Muscle layer of colon (tissue), 2 donors: ENCODE results near the gene BCL11B.
A peak's percentile ranks its signal among the peaks of the same experiment; 100 is the strongest.

Source experiments
- H3K27ac ChIP-seq: one replicate; pipeline ENCODE4 v1.7.0; 2013; ENCODE audit warnings: low read depth, mild to moderate bottlenecking, low read length, moderate library complexity
- H3K27me3 ChIP-seq, 2 donors: one replicate each; pipeline ENCODE4 v1.7.0; 2013; ENCODE audit warnings: low read length in 2 of 2, mild to moderate bottlenecking in 2 of 2; ENCODE audit not compliant: insufficient read depth in 2 of 2, control insufficient read depth in 1 of 2
- H3K36me3 ChIP-seq: one replicate; pipeline ENCODE4 v1.7.0; 2013; ENCODE audit warnings: mild to moderate bottlenecking, low read length; ENCODE audit not compliant: insufficient read depth
- H3K4me1 ChIP-seq: one replicate; pipeline ENCODE4 v1.7.0; 2013; ENCODE audit warnings: mild to moderate bottlenecking, low read length; ENCODE audit not compliant: insufficient read depth
- H3K4me3 ChIP-seq, 2 donors: one replicate each; pipeline ENCODE4 v1.7.0; 2013; ENCODE audit warnings: low read length in 2 of 2, low read depth in 1 of 2, mild to moderate bottlenecking in 1 of 2, moderate library complexity in 1 of 2
- H3K9ac ChIP-seq: one replicate; pipeline ENCODE4 v1.7.0; 2013; ENCODE audit warnings: low read length
- H3K9me3 ChIP-seq: one replicate; pipeline ENCODE4 v1.7.0; 2013; ENCODE audit warnings: mild to moderate bottlenecking, low read length
- donor health status: abdominal sarcoma.
- donor health status: Adenocarcinoma of cecum.

Gene BCL11B

DNA sequence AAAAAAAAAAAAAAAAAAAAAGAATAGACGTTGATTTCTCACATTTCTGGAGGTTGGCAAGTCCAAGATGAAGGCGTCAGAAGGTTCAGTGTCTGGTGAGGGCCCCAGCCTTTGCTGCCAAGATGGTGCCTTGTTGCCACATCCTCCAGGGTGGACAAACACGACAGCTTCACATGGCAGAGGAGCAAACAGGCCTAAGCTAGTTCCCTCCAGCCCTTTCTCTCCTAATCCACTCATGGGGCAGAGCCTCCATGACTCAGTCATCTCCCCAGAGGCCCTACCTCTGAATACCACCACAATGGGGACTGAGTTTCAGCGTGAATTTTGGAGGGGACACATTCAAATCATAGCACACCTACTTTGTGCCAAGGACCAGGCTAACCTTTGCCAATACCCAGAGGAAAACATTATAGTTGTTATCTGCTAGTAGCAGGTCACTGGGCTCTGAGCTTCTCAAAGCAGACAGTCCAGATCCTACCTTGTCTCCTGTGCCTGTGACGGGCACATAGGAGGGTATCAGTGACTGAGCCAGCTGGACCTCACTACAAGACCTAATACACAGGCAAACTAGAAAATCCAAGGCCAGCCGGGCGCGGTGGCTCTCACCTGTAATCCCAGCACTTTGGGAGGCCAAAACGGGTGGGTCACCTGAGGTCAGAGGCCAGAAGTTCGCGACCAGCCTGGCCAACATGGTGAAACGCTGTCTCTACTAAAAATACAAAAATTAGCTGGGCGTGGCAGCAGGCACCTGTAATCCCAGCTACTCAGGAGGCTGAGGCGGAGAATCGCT, 10.5 kb upstream of the BCL11B start:
- Histone ChIP-seq H3K9me3 (no peaks in the 10 kb centered on the region), H3K4me3 (no peak overlapping the region), H3K27ac (no peak overlapping the region), H3K36me3 (no peaks in the 10 kb centered on the region), H3K9ac (no peak overlapping the region), H3K27me3 (no peaks in the 10 kb centered on the region), H3K4me1 (no peaks in the 10 kb centered on the region)

DNA sequence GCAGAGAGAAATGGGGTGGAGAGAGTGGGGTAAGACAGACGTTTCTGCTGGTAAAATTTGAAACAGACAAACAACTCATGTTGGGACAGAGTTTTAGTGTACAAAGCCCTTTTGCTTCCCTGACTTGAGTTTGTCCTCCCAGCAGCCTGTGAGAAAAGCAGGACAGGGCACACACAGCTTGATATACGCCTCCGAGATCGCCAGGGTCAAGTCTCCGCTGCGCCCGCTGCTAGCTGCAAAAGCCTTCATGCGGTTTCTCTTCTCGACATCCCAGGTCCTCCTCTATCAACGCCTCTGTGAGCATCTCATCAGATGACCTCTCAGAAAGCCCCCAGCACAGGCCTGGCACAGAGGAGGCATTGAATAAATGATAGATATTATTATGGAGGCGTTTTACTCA, 9.4 kb upstream of the BCL11B start:
- no peaks in the 10 kb centered on the region for H3K27me3 ChIP-seq
- no peaks in the 10 kb centered on the region for H3K9me3 ChIP-seq
- H3K4me1 ChIP-seq = no peaks in the 10 kb centered on the region
- H3K9ac ChIP-seq = no peak overlapping the region
- H3K36me3 ChIP-seq = no peaks in the 10 kb centered on the region
- H3K27ac ChIP-seq = no peak overlapping the region
- H3K4me3 ChIP-seq = no peak overlapping the region

DNA sequence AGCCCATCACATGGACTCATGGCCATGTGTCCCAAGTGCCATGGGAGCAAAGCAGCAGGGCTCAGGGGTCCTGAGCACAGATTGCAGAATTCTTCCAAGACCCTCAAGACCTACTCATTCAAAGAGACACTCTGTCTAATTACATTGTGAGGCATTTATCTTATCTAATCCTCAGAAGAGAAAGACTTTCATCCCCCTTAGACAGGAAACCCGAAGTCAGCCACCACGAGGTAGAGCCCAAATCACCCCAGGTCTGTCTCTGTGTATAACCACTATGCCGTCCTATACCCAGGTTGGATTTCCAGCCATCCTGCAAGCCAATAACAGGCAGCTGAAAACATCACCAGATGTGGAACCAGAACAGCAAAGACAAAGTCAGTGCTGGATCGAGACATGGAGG, 8.9 kb upstream of the BCL11B start:
- Histone ChIP-seq H3K4me3 (no peak overlapping the region), H3K36me3 (no peaks in the 10 kb centered on the region), H3K4me1 (no peaks in the 10 kb centered on the region), H3K9me3 (no peaks in the 10 kb centered on the region), H3K27ac (no peak overlapping the region), H3K27me3 (no peaks in the 10 kb centered on the region), H3K9ac (no peak overlapping the region)

DNA sequence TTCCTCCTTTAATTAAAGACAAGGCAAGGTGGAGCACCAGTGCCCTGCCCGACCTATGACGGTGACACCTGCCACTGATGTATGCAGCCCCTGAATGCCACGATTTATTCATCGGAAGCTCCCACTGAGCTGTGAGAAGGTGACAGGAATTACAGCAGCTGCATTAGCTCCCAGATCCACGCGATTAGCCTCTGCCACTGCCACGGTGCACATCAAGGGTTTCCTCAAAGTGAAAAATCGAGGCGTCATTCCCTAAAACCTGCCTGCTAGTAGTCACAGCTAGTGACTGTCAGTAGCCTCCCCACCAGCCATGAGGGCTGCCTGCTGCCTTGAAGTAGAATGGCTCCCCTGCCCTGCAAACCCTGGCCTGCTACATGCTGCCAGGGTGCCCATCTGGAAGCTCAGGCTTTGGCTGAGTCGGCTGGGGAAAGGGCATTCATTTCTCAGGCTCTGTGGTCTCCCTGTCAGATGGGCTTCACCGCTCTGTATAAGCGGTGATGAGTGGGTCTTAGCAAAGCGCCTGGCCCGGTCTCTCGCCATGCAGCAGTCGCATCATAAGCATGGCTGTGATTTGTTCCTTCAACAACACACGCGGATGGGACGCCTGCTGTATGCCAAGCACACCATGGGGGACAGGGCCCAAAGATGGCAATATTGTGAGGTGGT, 8.2 kb upstream of the BCL11B start:
- Histone ChIP-seq H3K27ac (no peak overlapping the region), H3K4me3 (no peak overlapping the region), H3K27me3 (no peaks in the 10 kb centered on the region), H3K36me3 (no peaks in the 10 kb centered on the region), H3K9me3 (no peaks in the 10 kb centered on the region), H3K4me1 (no peaks in the 10 kb centered on the region), H3K9ac (no peak overlapping the region)

DNA sequence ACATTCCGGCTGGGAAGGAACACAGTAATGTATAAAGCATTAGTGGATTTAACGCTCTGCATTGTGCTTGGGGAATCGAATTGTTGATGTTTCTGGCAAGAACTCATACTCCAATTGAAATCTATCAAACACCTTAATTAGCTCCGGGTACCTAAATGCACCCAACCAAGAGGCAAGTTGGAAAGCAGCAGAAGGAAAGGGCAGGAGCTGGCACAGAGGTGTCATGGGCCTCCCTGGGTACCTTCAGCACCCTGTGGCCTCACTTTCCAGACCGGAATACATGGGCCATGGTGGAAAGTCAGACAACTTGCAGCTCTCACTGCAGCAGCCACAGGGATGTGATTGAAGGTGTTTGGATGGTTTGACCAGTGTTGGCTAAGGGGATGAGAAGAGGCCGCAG, 6.8 kb upstream of the BCL11B start:
- Histone ChIP-seq H3K27me3 (peaks cover 3 to 5% of the 10 kb centered on the region in 2 donors), H3K4me3 (no peak overlapping the region), H3K9ac (no peak overlapping the region), H3K36me3 (no peaks in the 10 kb centered on the region), H3K9me3 (no peaks in the 10 kb centered on the region), H3K27ac (no peak overlapping the region), H3K4me1 (peaks cover 5% of the 10 kb centered on the region)

DNA sequence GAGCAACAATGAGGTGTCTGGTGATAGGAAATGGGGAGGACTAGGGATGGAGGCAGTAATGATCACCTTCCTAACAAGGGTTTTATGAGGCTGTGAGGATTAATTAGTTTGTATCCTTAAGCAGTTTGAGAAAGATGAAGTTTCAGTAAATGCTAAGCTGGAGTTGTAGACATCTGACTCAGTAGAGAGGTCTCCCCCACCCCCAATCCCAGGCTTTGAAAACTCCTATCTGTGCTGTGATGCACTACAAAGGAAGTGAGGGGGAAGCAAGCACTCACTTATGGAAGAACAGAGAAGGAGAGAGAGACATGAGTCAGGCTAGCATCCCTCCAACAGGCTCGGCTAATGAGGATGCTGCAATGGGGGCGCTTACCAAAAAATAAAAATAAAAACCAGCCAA, 5.5 kb upstream of the BCL11B start:
- Histone ChIP-seq H3K36me3 (no peaks in the 10 kb centered on the region), H3K4me1 (peaks cover 13% of the 10 kb centered on the region), H3K27me3 (peaks cover 12 to 18% of the 10 kb centered on the region in 2 donors)

DNA sequence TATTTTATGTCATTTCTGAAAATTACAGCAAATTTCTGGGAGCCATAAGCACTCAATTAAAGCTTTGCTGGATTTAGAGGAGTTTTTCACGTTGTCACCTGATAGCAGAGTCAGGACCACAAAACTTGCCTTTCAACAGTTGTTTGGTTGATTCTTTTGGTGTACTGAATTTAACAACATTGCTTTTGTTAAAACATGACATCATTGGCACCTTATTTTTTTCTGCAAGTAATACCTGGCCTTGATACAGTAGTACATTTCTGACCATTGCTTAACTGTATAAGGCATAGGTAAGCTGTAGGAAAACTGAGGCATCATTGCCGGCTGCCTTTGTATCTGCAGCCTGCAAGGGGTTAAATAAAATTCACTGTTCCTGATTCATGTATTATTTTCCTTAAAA, 4.5 kb upstream of the BCL11B start:
- Histone ChIP-seq H3K27ac (no peak overlapping the region), H3K9ac (no peak overlapping the region), H3K9me3 (no peaks in the 10 kb centered on the region), H3K4me3 (no peak overlapping the region), H3K4me1 (peaks cover 23% of the 10 kb centered on the region), H3K36me3 (no peaks in the 10 kb centered on the region), H3K27me3 (peaks cover 22 to 29% of the 10 kb centered on the region in 2 donors)

More for the DNA sequence above, 5.5 kb upstream of the BCL11B start:
- Histone ChIP-seq H3K4me3 (no peak overlapping the region), H3K9ac (no peak overlapping the region), H3K9me3 (no peaks in the 10 kb centered on the region), H3K27ac (no peak overlapping the region)

DNA sequence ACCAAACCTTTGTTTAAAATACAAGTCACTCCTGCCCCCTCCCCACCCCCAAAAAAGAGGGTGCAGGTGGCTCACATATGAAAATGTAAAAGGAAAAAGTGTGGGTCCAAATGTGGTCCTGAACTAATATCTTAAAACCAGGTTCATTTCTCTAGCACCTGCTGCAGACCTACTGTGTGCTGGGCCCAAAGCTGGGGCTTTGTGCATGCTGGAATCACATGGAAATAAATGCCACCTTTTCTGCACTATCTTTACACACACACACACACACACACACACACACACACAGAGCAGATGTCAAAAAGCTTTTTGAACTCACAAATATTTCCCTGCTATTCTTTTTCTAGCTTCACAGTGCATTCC, 3.2 kb upstream of the BCL11B start:
- Histone ChIP-seq H3K4me1 (peaks cover 25% of the 10 kb centered on the region), H3K4me3 (no peak overlapping the region), H3K36me3 (no peaks in the 10 kb centered on the region), H3K9ac (no peak overlapping the region), H3K27ac (no peak overlapping the region), H3K27me3 (peaks cover 24 to 37% of the 10 kb centered on the region in 2 donors), H3K9me3 (no peaks in the 10 kb centered on the region)

DNA sequence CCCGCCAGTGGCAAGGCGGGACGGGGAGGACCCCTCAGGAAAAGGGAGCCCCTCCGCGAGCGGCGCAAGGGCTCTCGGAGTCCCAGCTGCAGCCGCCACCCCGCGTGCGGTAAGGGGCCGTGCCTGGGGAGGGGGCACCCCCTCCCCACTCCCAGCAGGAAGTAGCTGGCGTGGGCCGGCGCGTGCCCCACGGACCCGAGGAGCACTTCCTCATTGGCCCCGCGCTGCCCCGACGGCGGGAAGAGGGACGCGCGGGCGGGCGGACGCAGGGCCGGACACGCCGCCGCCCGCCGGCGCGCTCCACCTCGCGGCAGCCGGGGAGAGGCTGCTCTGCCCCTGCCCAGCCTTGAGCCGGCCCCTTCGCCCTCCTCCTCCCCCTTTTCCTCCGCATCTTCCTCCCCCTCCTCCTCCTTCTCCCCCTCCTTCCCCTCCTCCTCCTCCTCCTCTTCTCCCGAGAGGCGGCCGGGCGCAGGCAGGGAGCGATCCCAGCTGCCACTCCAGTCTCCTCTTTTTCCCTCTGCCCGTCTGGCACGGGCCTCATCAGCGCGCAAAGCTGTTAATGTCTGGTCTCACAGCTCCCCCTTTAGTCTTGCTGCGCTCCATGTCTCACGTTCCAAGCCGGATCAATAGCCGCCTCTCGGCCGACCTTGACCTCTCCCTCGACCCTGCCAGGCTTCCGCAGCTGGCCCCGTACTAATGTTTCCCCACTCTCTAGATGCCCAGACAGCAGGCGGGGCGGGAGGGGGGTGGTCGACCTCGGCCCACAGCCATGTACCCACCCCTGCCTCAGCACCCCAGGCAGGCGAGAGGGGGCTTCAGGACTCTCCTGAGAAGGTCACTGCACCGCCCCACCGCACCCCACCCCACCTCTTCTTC, 2.6 kb upstream of the BCL11B start:
- peak overlapping the region; percentile 8 to 47 for H3K4me3 ChIP-seq
- H3K9me3 ChIP-seq = no peaks in the 10 kb centered on the region
- no peak overlapping the region for H3K9ac ChIP-seq
- peaks cover 24 to 42% of the 10 kb centered on the region in 2 donors for H3K27me3 ChIP-seq
- H3K4me1 ChIP-seq = peaks cover 25% of the 10 kb centered on the region
- H3K36me3 ChIP-seq = no peaks in the 10 kb centered on the region
- no peak overlapping the region for H3K27ac ChIP-seq

DNA sequence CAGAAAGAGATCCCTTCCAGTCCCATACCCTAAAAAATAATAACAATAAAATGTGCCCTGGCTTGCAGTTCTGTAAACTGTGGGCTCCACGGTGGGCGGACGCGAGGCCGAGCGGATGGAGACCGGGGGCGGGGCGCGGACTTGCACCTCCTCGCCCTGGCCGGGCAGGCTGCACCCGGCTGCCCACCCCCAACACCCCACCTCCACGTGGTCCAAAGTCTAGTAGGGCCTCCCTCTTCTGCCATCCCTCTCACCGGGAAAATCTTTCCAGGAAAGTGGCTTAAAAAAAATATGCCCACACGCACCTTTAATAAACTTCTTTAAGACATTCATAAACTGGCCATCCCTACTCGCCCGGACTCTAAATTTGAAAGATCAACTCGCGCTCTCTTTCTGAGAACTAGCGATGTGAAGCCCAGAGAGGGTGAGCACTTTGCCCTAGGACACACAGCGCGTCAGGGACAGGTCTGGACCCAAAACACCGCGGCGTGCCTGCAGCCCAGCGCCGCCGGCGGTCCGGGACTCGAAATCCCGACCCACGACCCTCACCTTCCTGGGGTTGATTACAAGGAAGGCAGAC, 1.9 kb upstream of the BCL11B start:
- H3K36me3 ChIP-seq = no peaks in the 10 kb centered on the region
- H3K27me3 ChIP-seq = peaks cover 24 to 47% of the 10 kb centered on the region in 2 donors
- H3K4me3 ChIP-seq = peak overlapping the region; percentile 8 to 47
- H3K9me3 ChIP-seq = no peaks in the 10 kb centered on the region
- peaks cover 25% of the 10 kb centered on the region for H3K4me1 ChIP-seq
- no peak overlapping the region for H3K9ac ChIP-seq
- no peak overlapping the region for H3K27ac ChIP-seq
